ENCODE data around the gene SLC43A1. TPM values are rescaled to one million over a fixed set of nuclear protein-coding genes. Genes with fewer than 3 reads are reported as not detected.

The SLC43A1 gene
- total RNA-seq, 2 donors from 2014 or later = 8.4 to 9.1 TPM

DNA sequence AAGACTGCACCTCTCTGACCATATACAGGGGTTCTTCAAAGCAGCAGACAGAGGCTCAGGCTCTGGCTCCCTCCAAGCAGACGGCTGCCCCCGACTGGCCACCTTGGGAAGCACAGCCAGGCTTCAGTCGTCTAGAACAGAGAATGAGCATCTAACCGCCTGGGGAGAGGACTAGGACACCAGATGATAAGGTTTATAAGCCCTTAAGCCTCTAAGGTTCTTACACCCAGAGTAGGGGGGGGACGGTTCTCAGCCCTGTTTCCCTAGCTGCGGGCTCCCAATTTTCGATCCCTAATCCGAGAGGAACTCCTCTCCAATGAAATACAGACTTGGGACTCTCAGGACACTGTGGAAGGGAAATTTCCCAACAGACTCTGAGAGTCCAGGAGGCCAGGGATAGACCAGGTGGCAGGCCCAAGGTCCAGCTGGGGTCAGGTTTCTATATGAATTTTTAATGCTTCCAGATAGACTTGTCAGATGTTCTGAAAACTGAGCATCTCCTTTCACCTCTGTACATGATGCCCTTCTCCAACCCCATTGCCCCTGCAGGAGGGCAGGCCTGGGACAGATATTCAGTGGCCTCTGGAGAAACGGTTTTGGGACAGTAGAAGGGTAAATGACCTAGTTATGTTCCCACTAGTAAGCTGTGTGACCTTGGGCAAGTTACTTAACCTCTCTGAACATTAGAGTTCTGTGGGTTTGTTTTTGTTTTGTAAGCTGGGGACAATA is 34.9 kb downstream of the SLC43A1 start:
- Mint-ChIP-seq H3K27ac (no peak overlapping the region), H3K36me3 (ENCODE audit: low read depth) (no peaks in the 10 kb centered on the region), H3K4me1 (peaks cover 13% of the 10 kb centered on the region), H3K27me3 (ENCODE audit: insufficient read depth) (peaks cover 87% of the 10 kb centered on the region), H3K9me3 (no peaks in the 10 kb centered on the region), H3K4me3 (no peak overlapping the region)
- peaks cover 4% of the 10 kb centered on the region for H3K4me1 ChIP-seq (ENCODE audit: control insufficient read depth, insufficient read depth, low read length)
- H3K9ac ChIP-seq (ENCODE audit: extremely low read depth, low read length, poor library complexity, severe bottlenecking) = no peak overlapping the region
- TF ChIP-seq, protein P1, sequence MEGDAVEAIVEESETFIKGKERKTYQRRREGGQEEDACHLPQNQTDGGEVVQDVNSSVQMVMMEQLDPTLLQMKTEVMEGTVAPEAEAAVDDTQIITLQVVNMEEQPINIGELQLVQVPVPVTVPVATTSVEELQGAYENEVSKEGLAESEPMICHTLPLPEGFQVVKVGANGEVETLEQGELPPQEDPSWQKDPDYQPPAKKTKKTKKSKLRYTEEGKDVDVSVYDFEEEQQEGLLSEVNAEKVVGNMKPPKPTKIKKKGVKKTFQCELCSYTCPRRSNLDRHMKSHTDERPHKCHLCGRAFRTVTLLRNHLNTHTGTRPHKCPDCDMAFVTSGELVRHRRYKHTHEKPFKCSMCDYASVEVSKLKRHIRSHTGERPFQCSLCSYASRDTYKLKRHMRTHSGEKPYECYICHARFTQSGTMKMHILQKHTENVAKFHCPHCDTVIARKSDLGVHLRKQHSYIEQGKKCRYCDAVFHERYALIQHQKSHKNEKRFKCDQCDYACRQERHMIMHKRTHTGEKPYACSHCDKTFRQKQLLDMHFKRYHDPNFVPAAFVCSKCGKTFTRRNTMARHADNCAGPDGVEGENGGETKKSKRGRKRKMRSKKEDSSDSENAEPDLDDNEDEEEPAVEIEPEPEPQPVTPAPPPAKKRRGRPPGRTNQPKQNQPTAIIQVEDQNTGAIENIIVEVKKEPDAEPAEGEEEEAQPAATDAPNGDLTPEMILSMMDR (conservative IDR thresholded peaks at IDR 0.05) = peak; percentile 90
- WGBS, 2 experiments (ENCODE audit: insufficient coverage in 1 of 2, insufficient read length in 1 of 2) = 7 to 21% methylated on average over 5 to 9 of the region's 9 CpGs
- no peak overlapping the region for H3K27ac ChIP-seq (ENCODE audit: low read depth, low read length)
- peak; percentile 97 for DNase-seq
- no peaks in the 10 kb centered on the region for H3K9me3 ChIP-seq (ENCODE audit: control insufficient read depth, low read length)
- H3K27me3 ChIP-seq (ENCODE audit: control insufficient read depth, insufficient read depth, low read length, poor library complexity, severe bottlenecking) = peaks cover 85% of the 10 kb centered on the region
- H3K36me3 ChIP-seq (ENCODE audit: control insufficient read depth, insufficient read depth, low read length) = no peaks in the 10 kb centered on the region
- no peak overlapping the region for H3K4me3 ChIP-seq (ENCODE audit: low read length)

DNA sequence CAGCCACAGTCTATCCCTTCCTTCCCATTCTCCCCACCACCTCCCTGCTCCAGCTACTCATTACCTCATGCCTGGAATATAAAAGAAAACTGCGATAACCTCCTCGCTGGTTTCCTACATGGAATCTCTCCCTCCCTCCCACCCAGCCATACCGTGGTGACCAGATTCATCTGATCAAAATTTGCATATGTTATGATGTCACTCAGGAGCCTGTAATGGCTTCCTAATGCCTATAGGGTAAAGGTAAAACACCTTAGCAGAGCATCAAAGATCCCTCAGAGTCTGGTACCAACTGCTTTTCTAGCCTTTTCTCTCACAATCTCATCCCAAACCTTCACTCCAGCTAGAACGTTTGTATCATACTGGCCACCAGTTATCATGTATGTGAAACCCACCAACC is 35.6 kb downstream of the SLC43A1 start:
- 65 to 66% methylated on average over 4 of the region's 4 CpGs for WGBS, 2 experiments (ENCODE audit: insufficient coverage in 1 of 2, insufficient read length in 1 of 2)
- H3K27ac ChIP-seq (ENCODE audit: low read depth, low read length) = no peak overlapping the region
- H3K9me3 ChIP-seq (ENCODE audit: control insufficient read depth, low read length) = no peaks in the 10 kb centered on the region
- Mint-ChIP-seq H3K4me3 (no peak overlapping the region), H3K27ac (no peak overlapping the region), H3K27me3 (ENCODE audit: insufficient read depth) (peaks cover 94% of the 10 kb centered on the region), H3K9me3 (no peaks in the 10 kb centered on the region), H3K36me3 (ENCODE audit: low read depth) (no peaks in the 10 kb centered on the region), H3K4me1 (peaks cover 13% of the 10 kb centered on the region)
- no peak for DNase-seq
- H3K4me1 ChIP-seq (ENCODE audit: control insufficient read depth, insufficient read depth, low read length) = peaks cover 4% of the 10 kb centered on the region
- H3K4me3 ChIP-seq (ENCODE audit: low read length) = no peak overlapping the region
- peaks cover 91% of the 10 kb centered on the region for H3K27me3 ChIP-seq (ENCODE audit: control insufficient read depth, insufficient read depth, low read length, poor library complexity, severe bottlenecking)
- H3K9ac ChIP-seq (ENCODE audit: extremely low read depth, low read length, poor library complexity, severe bottlenecking) = no peak overlapping the region
- no peaks in the 10 kb centered on the region for H3K36me3 ChIP-seq (ENCODE audit: control insufficient read depth, insufficient read depth, low read length)
- TF ChIP-seq, protein P1 (conservative IDR thresholded peaks at IDR 0.05) = no peak

DNA sequence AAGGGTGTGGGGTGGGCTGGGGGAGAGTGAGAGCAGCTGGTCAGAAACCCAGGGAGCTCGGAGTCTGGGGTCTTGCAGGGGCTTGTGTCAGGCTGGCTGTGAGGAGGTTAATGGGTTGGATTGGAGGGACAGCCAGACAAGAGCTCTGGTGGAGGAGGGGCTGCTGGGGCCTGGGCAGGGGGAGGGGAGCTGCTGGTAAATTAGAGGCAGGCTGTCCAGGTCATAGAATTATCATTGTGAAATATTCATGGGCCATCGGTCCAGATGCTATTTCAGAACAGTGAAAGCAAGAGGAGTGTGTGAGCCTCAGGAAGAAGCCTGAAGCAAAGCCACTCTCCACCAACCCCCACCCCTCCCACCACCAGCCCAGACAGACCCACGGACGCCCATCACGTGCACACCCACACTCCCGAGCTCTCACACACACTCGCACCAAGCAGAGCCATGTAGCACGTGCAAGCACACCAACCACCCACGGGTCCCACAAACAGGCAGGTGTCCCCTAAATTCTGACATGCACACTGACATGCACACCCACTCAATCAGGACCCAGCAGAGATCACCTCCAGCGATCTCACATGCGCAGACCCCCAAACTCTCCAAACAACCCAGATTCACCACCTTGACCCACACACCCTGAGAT is 36.4 kb downstream of the SLC43A1 start:
- H3K27ac Mint-ChIP-seq = no peak overlapping the region
- H3K9ac ChIP-seq (ENCODE audit: extremely low read depth, low read length, poor library complexity, severe bottlenecking) = no peak overlapping the region
- peaks cover 4% of the 10 kb centered on the region for H3K4me1 ChIP-seq (ENCODE audit: control insufficient read depth, insufficient read depth, low read length)
- no peak for DNase-seq
- H3K27ac ChIP-seq (ENCODE audit: low read depth, low read length) = peak overlapping the region; percentile 51
- TF ChIP-seq, protein P1 (conservative IDR thresholded peaks at IDR 0.05) = no peak
- 65 to 76% methylated on average over 2 to 11 of the region's 11 CpGs for WGBS, 2 experiments (ENCODE audit: insufficient coverage in 1 of 2, insufficient read length in 1 of 2)
- no peak overlapping the region for H3K4me3 ChIP-seq (ENCODE audit: low read length)
- no peaks in the 10 kb centered on the region for H3K36me3 ChIP-seq (ENCODE audit: control insufficient read depth, insufficient read depth, low read length)
- no peaks in the 10 kb centered on the region for H3K9me3 Mint-ChIP-seq
- peaks cover 98% of the 10 kb centered on the region for H3K27me3 ChIP-seq (ENCODE audit: control insufficient read depth, insufficient read depth, low read length, poor library complexity, severe bottlenecking)
- H3K36me3 Mint-ChIP-seq (ENCODE audit: low read depth) = no peaks in the 10 kb centered on the region
- H3K4me1 Mint-ChIP-seq = peaks cover 13% of the 10 kb centered on the region
- no peak overlapping the region for H3K4me3 Mint-ChIP-seq
- no peaks in the 10 kb centered on the region for H3K9me3 ChIP-seq (ENCODE audit: control insufficient read depth, low read length)
- peaks cover 98% of the 10 kb centered on the region for H3K27me3 Mint-ChIP-seq (ENCODE audit: insufficient read depth)

Data from endodermal cell (in vitro differentiated cells).